H9 (cell line): ENCODE results near the gene EPB41L4A. TPM values are rescaled to one million over a fixed set of nuclear protein-coding genes. Genes with fewer than 3 reads are reported as not detected.

Experiments used
- DNase-seq: peaks from one replicate; pipeline ENCODE4 v3.0.0-alpha.2; 2017
- H2AFZ ChIP-seq: one replicate; pipeline ENCODE4 v1.6.1; 2013; ENCODE audit warnings: mild to moderate bottlenecking, low read length, control low read depth, moderate library complexity
- H2AK5ac ChIP-seq: 2 replicates; pipeline ENCODE4 v1.6.1; 2013; ENCODE audit warnings: low read length, control low read depth, mixed read lengths; ENCODE audit not compliant: insufficient read length
- H2BK120ac ChIP-seq: one replicate; pipeline ENCODE4 v1.6.1; 2013; ENCODE audit warnings: low read depth, mild to moderate bottlenecking, low read length, control low read depth, inconsistent platforms; ENCODE audit not compliant: poor library complexity, severe bottlenecking
- H2BK12ac ChIP-seq: 2 replicates; pipeline ENCODE4 v1.6.1; 2013; ENCODE audit warnings: low read length, control low read depth, mixed read lengths, low read depth; ENCODE audit not compliant: insufficient read length
- H2BK15ac ChIP-seq: 2 replicates; pipeline ENCODE4 v1.6.1; 2013; ENCODE audit warnings: low read depth, low read length, control low read depth
- H2BK20ac ChIP-seq: one replicate; pipeline ENCODE4 v1.6.1; 2013; ENCODE audit warnings: low read depth, mild to moderate bottlenecking, low read length, control low read depth, inconsistent platforms; ENCODE audit not compliant: poor library complexity, severe bottlenecking
- H2BK5ac ChIP-seq: 2 replicates; pipeline ENCODE4 v1.6.1; 2013; ENCODE audit warnings: low read length, control low read depth, mixed read lengths; ENCODE audit not compliant: insufficient read length
- H3K14ac ChIP-seq: 2 replicates; pipeline ENCODE4 v1.6.1; 2013; ENCODE audit warnings: low read length, control low read depth; ENCODE audit not compliant: insufficient read depth
- H3K18ac ChIP-seq: 2 replicates; pipeline ENCODE4 v1.6.1; 2013; ENCODE audit warnings: low read depth, mild to moderate bottlenecking, mixed read lengths, low read length, control low read depth; ENCODE audit not compliant: insufficient read length
- H3K23ac ChIP-seq: 2 replicates; pipeline ENCODE4 v1.6.1; 2013; ENCODE audit warnings: low read length, control low read depth, mixed read lengths, low read depth; ENCODE audit not compliant: insufficient read length
- H3K23me2 ChIP-seq: 2 replicates; pipeline ENCODE4 v1.6.1; 2013; ENCODE audit warnings: low read depth, mild to moderate bottlenecking, mixed read lengths, low read length, control low read depth; ENCODE audit not compliant: insufficient read length, poor library complexity, severe bottlenecking
- H3K27ac ChIP-seq: 2 replicates; pipeline ENCODE4 v1.5.1; 2013; ENCODE audit warnings: low read length, control low read depth, mixed read lengths, low read depth; ENCODE audit not compliant: insufficient read length
- H3K27me3 ChIP-seq: 2 replicates; pipeline ENCODE4 v1.6.1; 2013; ENCODE audit warnings: low read length, control low read depth, inconsistent platforms; ENCODE audit not compliant: insufficient read depth
- H3K4ac ChIP-seq: 2 replicates; pipeline ENCODE4 v1.6.1; 2013; ENCODE audit warnings: low read depth, mild to moderate bottlenecking, control low read depth, inconsistent platforms, low read length, moderate library complexity
- H3K4me1 ChIP-seq: 2 replicates; pipeline ENCODE4 v1.6.1; 2013; ENCODE audit warnings: low read length, control low read depth, inconsistent platforms; ENCODE audit not compliant: insufficient read depth
- H3K4me2 ChIP-seq: 2 replicates; pipeline ENCODE4 v1.6.1; 2013; ENCODE audit warnings: low read length, control low read depth, mixed read lengths; ENCODE audit not compliant: insufficient read length, insufficient read depth
- H3K56ac ChIP-seq: 2 replicates; pipeline ENCODE4 v1.6.1; 2013; ENCODE audit warnings: low read depth, mild to moderate bottlenecking, mixed read lengths, low read length, control low read depth; ENCODE audit not compliant: insufficient read length
- H3K79me1 ChIP-seq: 2 replicates; pipeline ENCODE4 v1.6.1; 2013; ENCODE audit warnings: low read depth, mild to moderate bottlenecking, moderate library complexity, low read length, control low read depth, inconsistent platforms; ENCODE audit not compliant: insufficient read depth, poor library complexity, severe bottlenecking
- H3K79me2 ChIP-seq: 2 replicates; pipeline ENCODE4 v1.6.1; 2013; ENCODE audit warnings: low read length, control low read depth, inconsistent platforms; ENCODE audit not compliant: insufficient read depth
- H3K9ac ChIP-seq: 2 replicates; pipeline ENCODE4 v1.6.1; 2013; ENCODE audit warnings: low read length, control low read depth, mixed read lengths; ENCODE audit not compliant: insufficient read length; ENCODE audit errors: extremely low read depth
- H3K9me3 ChIP-seq: one replicate; pipeline ENCODE4 v1.6.1; 2013; ENCODE audit warnings: low read depth, low read length, inconsistent platforms; ENCODE audit not compliant: control insufficient read depth
- H3T11ph ChIP-seq: one replicate; pipeline ENCODE4 v1.6.1; 2013; ENCODE audit warnings: mild to moderate bottlenecking, low read length, control low read depth, inconsistent platforms
- H4K20me1 ChIP-seq: one replicate; pipeline ENCODE4 v1.6.1; 2013; ENCODE audit not compliant: control insufficient read depth, insufficient read length, insufficient read depth
- H4K5ac ChIP-seq: 2 replicates; pipeline ENCODE4 v1.6.1; 2013; ENCODE audit warnings: low read depth, mild to moderate bottlenecking, mixed read lengths, low read length, control low read depth; ENCODE audit not compliant: insufficient read length
- H4K8ac ChIP-seq: replicated peaks from 2 replicates; pipeline ENCODE4 v1.6.1; 2013; ENCODE audit warnings: low read length, control low read depth, mixed read lengths, low read depth; ENCODE audit not compliant: insufficient read length
- H4K91ac ChIP-seq: 2 replicates; pipeline ENCODE4 v1.6.1; 2013; ENCODE audit warnings: low read depth, mild to moderate bottlenecking, moderate library complexity, mixed read lengths, low read length, control low read depth; ENCODE audit not compliant: insufficient read length
- H3K27ac Mint-ChIP-seq, 3 experiments: 2 replicates in 2 of 3; 3 replicates in 1 of 3; pipeline ENCODE4 v1.8.0; 2020 to 2021; ENCODE audit warnings: mixed read lengths in 3 of 3, mild to moderate bottlenecking in 1 of 3, moderate library complexity in 1 of 3
- H3K27me3 Mint-ChIP-seq: 2 replicates; pipeline ENCODE4 v1.8.0; 2021; ENCODE audit warnings: low read depth, mild to moderate bottlenecking, moderate library complexity, mixed read lengths
- H3K36me3 Mint-ChIP-seq, 3 experiments: 2 replicates in 2 of 3; 3 replicates in 1 of 3; pipeline ENCODE4 v1.8.0; 2020 to 2021; ENCODE audit warnings: low read depth in 3 of 3, mixed read lengths in 3 of 3; ENCODE audit not compliant: insufficient read depth in 1 of 3
- H3K4me1 Mint-ChIP-seq, 2 experiments: 2 replicates each; pipeline ENCODE4 v1.8.0; 2020; ENCODE audit warnings: mixed read lengths in 2 of 2
- H3K4me3 Mint-ChIP-seq, 2 experiments: 2 replicates in 1 of 2; 3 replicates in 1 of 2; pipeline ENCODE4 v1.8.0; 2020 to 2021; ENCODE audit warnings: mild to moderate bottlenecking in 2 of 2, mixed read lengths in 2 of 2, moderate library complexity in 1 of 2
- H3K9me3 Mint-ChIP-seq, 2 experiments: 2 replicates in 1 of 2; 3 replicates in 1 of 2; pipeline ENCODE4 v1.8.0; 2020; ENCODE audit warnings: mild to moderate bottlenecking in 2 of 2, mixed read lengths in 2 of 2, moderate library complexity in 1 of 2
- WGBS: extraction: QIAGEN DNeasy Blood & Tissue Kit; methylation state at CpG from one replicate; pipeline ENCODE4 v1.1.7; 2013; ENCODE audit warnings: missing lambda C conversion rate, low lambda C conversion rate, mixed read lengths; ENCODE audit not compliant: insufficient read length; ENCODE audit errors: extremely low coverage; 5-methylcytosine and 5-hydroxymethylcytosine counted together
- total RNA-seq: library from RNA; stranded (reverse); gene quantifications from 2 replicates; pipeline ENCODE4 v1.2.1, GENCODE V29; 2021
- TF ChIP-seq, protein P1 (sequence below): fragments of 200-600 bp; sonication (generic); conservative IDR thresholded peaks from 3 replicates; pipeline ENCODE4 v1.8.0; 2021; ENCODE audit warnings: antibody characterized with exemption, mild to moderate bottlenecking

Gene EPB41L4A
- total RNA-seq, 1 experiment from 2014 or later: 4.9 TPM

- DNase-seq: no peak
- peaks cover 24 to 42% (median 39%) of the 10 kb centered on the region in 3 experiments; a peak in 6 of 7 replicates for H3K36me3 Mint-ChIP-seq
- H3K27me3 Mint-ChIP-seq: peaks cover 1% of the 10 kb centered on the region; the same call in 1 of the 2 replicates
- Histone ChIP-seq H4K5ac (peak overlapping the region; percentile 45), H3K9me3 (no peaks in the 10 kb centered on the region), H3K18ac (peak overlapping the region; percentile 83), H3K9ac (peak overlapping the region; percentile 99), H2BK20ac (no peak overlapping the region), H3K4me1 (peaks cover 6% of the 10 kb centered on the region; the same call in 1 of the 2 replicates), H3K27ac (peak overlapping the region; percentile 28), H3K14ac (peak overlapping the region; percentile 6; the same call in 1 of the 2 replicates), H2AFZ (no peak overlapping the region), H3K23ac (no peak overlapping the region), H3K23me2 (no peaks in the 10 kb centered on the region), H4K8ac (no peak overlapping the region), H2BK12ac (no peak overlapping the region), H3K79me1 (no peaks in the 10 kb centered on the region), H2BK15ac (no peak overlapping the region), H2BK120ac (no peak overlapping the region), H3K27me3 (no peaks in the 10 kb centered on the region), H2BK5ac (no peak overlapping the region), H3K4me2 (peak overlapping the region; percentile 95), H4K91ac (no peak overlapping the region), H3K4ac (no peak overlapping the region), H3T11ph (no peak overlapping the region), H3K56ac (no peak overlapping the region), H2AK5ac (no peak overlapping the region), H3K79me2 (peaks cover 8% of the 10 kb centered on the region; the same call in 1 of the 2 replicates), H4K20me1 (no peaks in the 10 kb centered on the region)
- H3K27ac Mint-ChIP-seq: peak overlapping the region; percentile 83 to 98 (median 96); a peak in 6 of 7 replicates
- H3K9me3 Mint-ChIP-seq: peaks cover 0 to 2% of the 10 kb centered on the region in 2 experiments; a peak in 1 of 5 replicates
- no CpG with 5 or more reads among the region's 8 CpGs for WGBS
- peak overlapping the region; percentile 91 to 96 for H3K4me3 Mint-ChIP-seq
- TF ChIP-seq, protein P1, sequence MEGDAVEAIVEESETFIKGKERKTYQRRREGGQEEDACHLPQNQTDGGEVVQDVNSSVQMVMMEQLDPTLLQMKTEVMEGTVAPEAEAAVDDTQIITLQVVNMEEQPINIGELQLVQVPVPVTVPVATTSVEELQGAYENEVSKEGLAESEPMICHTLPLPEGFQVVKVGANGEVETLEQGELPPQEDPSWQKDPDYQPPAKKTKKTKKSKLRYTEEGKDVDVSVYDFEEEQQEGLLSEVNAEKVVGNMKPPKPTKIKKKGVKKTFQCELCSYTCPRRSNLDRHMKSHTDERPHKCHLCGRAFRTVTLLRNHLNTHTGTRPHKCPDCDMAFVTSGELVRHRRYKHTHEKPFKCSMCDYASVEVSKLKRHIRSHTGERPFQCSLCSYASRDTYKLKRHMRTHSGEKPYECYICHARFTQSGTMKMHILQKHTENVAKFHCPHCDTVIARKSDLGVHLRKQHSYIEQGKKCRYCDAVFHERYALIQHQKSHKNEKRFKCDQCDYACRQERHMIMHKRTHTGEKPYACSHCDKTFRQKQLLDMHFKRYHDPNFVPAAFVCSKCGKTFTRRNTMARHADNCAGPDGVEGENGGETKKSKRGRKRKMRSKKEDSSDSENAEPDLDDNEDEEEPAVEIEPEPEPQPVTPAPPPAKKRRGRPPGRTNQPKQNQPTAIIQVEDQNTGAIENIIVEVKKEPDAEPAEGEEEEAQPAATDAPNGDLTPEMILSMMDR: no peak
- peaks cover 39 to 43% of the 10 kb centered on the region in 2 experiments for H3K4me1 Mint-ChIP-seq
Measured at GRCh38 chr5:112161392-112161748, 257.7 kb downstream of the EPB41L4A start.
